ENCODE measurements around the gene FTL. TPM values are rescaled to one million over a fixed set of nuclear protein-coding genes. Genes with fewer than 3 reads are reported as not detected.

Gene FTL
- total and polyA plus RNA-seq, 2 donors from 2014 or later, result 1,841 to 17,016 TPM

GRCh38 chr19:48950830-48951519 is 14.1 kb upstream of the FTL start:
- Histone ChIP-seq H3K36me3 (ENCODE audit: control insufficient read depth in 2 of 3, insufficient read depth in 3 of 3, low read length in 3 of 3) (no peaks in the 10 kb centered on the region), H3K27ac (ENCODE audit: low read depth in 2 of 2, low read length in 2 of 2) (no peak overlapping the region), H3K9ac (ENCODE audit: low read length in 3 of 3) (no peak overlapping the region), H3K9me3 (ENCODE audit: control insufficient read depth in 2 of 3, insufficient read depth in 1 of 3, low read length in 3 of 3) (no peaks in the 10 kb centered on the region), H3K4me3 (ENCODE audit: low read length in 3 of 3) (no peak overlapping the region), H3K27me3 (ENCODE audit: control insufficient read depth, insufficient read depth, low read length) (no peaks in the 10 kb centered on the region), H3K4me1 (ENCODE audit: control insufficient read depth in 2 of 3, insufficient read depth in 2 of 3, low read depth in 1 of 3, low read length in 3 of 3) (peaks cover 0 to 7% (median 0%) of the 10 kb centered on the region in 3 donors)
- DNase-seq (no peak), FAIRE-seq (no peak)
- TF ChIP-seq, protein P1, sequence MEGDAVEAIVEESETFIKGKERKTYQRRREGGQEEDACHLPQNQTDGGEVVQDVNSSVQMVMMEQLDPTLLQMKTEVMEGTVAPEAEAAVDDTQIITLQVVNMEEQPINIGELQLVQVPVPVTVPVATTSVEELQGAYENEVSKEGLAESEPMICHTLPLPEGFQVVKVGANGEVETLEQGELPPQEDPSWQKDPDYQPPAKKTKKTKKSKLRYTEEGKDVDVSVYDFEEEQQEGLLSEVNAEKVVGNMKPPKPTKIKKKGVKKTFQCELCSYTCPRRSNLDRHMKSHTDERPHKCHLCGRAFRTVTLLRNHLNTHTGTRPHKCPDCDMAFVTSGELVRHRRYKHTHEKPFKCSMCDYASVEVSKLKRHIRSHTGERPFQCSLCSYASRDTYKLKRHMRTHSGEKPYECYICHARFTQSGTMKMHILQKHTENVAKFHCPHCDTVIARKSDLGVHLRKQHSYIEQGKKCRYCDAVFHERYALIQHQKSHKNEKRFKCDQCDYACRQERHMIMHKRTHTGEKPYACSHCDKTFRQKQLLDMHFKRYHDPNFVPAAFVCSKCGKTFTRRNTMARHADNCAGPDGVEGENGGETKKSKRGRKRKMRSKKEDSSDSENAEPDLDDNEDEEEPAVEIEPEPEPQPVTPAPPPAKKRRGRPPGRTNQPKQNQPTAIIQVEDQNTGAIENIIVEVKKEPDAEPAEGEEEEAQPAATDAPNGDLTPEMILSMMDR (IDR thresholded peaks at IDR 0.05; ENCODE audit: borderline replicate concordance, extremely low read depth, insufficient read depth), result no peak
- intact Hi-C loops (cut with DNase I), result no loop called here

- H3K9ac ChIP-seq (ENCODE audit: low read length in 3 of 3), result no peak overlapping the region
- H3K4me3 ChIP-seq (ENCODE audit: low read length in 3 of 3), result no peak overlapping the region
- H3K27me3 ChIP-seq (ENCODE audit: control insufficient read depth, insufficient read depth, low read length), result no peaks in the 10 kb centered on the region
- H3K27ac ChIP-seq (ENCODE audit: low read depth in 2 of 2, low read length in 2 of 2), result no peak overlapping the region
- intact Hi-C loops (cut with DNase I), result no loop called here
- TF ChIP-seq, protein P1 (IDR thresholded peaks at IDR 0.05; ENCODE audit: borderline replicate concordance, extremely low read depth, insufficient read depth), result no peak
- DNase-seq (peak in 1 of 5 donors; percentile 32), FAIRE-seq (no peak)
- peaks cover 0 to 3% (median 2%) of the 10 kb centered on the region in 3 donors for H3K36me3 ChIP-seq (ENCODE audit: control insufficient read depth in 2 of 3, insufficient read depth in 3 of 3, low read length in 3 of 3)
- H3K9me3 ChIP-seq (ENCODE audit: control insufficient read depth in 2 of 3, insufficient read depth in 1 of 3, low read length in 3 of 3), result no peaks in the 10 kb centered on the region
- H3K4me1 ChIP-seq (ENCODE audit: control insufficient read depth in 2 of 3, insufficient read depth in 2 of 3, low read depth in 1 of 3, low read length in 3 of 3), result peaks cover 0 to 7% (median 0%) of the 10 kb centered on the region in 3 donors
Measured at GRCh38 chr19:48953141-48953540, 12.0 kb upstream of the FTL start.

DNA sequence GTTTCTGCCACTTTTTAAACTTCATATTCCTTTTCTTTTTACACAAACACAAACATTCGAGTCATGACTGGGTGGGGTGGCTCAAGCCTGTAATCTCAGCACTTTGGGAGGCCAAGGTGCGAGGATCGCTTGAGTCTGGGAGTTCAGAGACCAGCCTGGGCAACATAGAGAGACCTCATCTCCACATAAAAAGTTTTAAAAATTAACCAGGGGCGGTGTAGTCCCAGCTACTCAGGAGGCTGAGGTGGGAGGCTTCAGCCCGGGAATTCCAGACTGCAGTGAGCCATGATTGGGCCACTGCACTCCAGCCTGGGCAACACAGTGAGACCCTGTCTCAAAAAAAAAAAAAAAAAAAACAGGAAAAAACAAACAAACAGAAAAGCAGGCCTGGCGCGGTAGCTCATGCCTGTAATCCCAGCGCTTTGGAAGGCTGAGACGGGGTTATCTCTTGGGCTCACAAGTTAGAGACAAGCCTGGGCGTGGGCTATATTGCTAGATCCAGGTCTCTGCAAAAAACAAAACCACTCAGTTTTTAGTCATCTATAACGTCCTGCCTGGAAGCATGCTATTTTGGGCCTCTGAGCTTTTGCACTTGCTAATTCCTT is 11.0 kb upstream of the FTL start:
- FAIRE-seq, result no peak
- intact Hi-C loops (cut with DNase I), result no loop called here
- Histone ChIP-seq H3K4me3 (ENCODE audit: low read length in 3 of 3) (peak overlapping the region; percentile 71 to 86 (median 81)), H3K27ac (ENCODE audit: low read depth in 2 of 2, low read length in 2 of 2) (peak overlapping the region in 1 of 2 donors; percentile 74), H3K9ac (ENCODE audit: low read length in 3 of 3) (peak overlapping the region in 2 of 3 donors; percentile 44 to 67), H3K4me1 (ENCODE audit: control insufficient read depth in 2 of 3, insufficient read depth in 2 of 3, low read depth in 1 of 3, low read length in 3 of 3) (peaks cover 0 to 7% (median 0%) of the 10 kb centered on the region in 3 donors), H3K36me3 (ENCODE audit: control insufficient read depth in 2 of 3, insufficient read depth in 3 of 3, low read length in 3 of 3) (peaks cover 0 to 3% (median 2%) of the 10 kb centered on the region in 3 donors), H3K27me3 (ENCODE audit: control insufficient read depth, insufficient read depth, low read length) (no peaks in the 10 kb centered on the region), H3K9me3 (ENCODE audit: control insufficient read depth in 2 of 3, insufficient read depth in 1 of 3, low read length in 3 of 3) (no peaks in the 10 kb centered on the region)
- TF ChIP-seq, protein P1 (IDR thresholded peaks at IDR 0.05; ENCODE audit: borderline replicate concordance, extremely low read depth, insufficient read depth), result no peak
- peak in 2 of 5 donors; percentile 54 to 57 for DNase-seq
